Measurements from ENCODE around the gene INPP5B.
"Not testable (repeated sequence)": the region's sequence is repeated elsewhere in the genome, so short reads cannot be mapped to it uniquely, and the experiment has no call there.

INPP5B gene

GRCh38 chr1:37978541-37978940 lies 31.7 kb upstream of the INPP5B start:
- no peak for DNase-seq (ENCODE audit: low read depth)
- in situ Hi-C loops (cut with HindIII; ENCODE audit: low sequenced_read_pairs), result no loop called here
- no peak overlapping the region for H3K4me3 ChIP-seq (ENCODE audit: low read depth, low read length)
- no peak for TF ChIP-seq CTCF (IDR thresholded peaks at IDR 0.05; ENCODE audit: low read depth, low read length, missing control alignments)

GRCh38 chr1:37975083-37975482 lies 28.2 kb upstream of the INPP5B start:
- H3K4me3 ChIP-seq (ENCODE audit: low read depth, low read length); in situ Hi-C loops (cut with HindIII; ENCODE audit: low sequenced_read_pairs): not testable (repeated sequence)
- TF ChIP-seq CTCF (IDR thresholded peaks at IDR 0.05; ENCODE audit: low read depth, low read length, missing control alignments), result peak; percentile 59
- DNase-seq (ENCODE audit: low read depth), result peak; percentile 45

GRCh38 chr1:37974567-37974966 lies 27.7 kb upstream of the INPP5B start:
- no peak overlapping the region for H3K4me3 ChIP-seq (ENCODE audit: low read depth, low read length)
- TF ChIP-seq CTCF (IDR thresholded peaks at IDR 0.05; ENCODE audit: low read depth, low read length, missing control alignments), result no peak

GRCh38 chr1:37973684-37974083 lies 26.8 kb upstream of the INPP5B start:
- in situ Hi-C loops (cut with HindIII; ENCODE audit: low sequenced_read_pairs); H3K4me3 ChIP-seq (ENCODE audit: low read depth, low read length); DNase-seq (ENCODE audit: low read depth): not testable (repeated sequence)

More at GRCh38 chr1:37974567-37974966, 27.7 kb upstream of the INPP5B start:
- in situ Hi-C loops (cut with HindIII; ENCODE audit: low sequenced_read_pairs), result no loop called here
- DNase-seq (ENCODE audit: low read depth), result no peak

- DNase-seq (ENCODE audit: low read depth), result no peak
- no peak for TF ChIP-seq CTCF (IDR thresholded peaks at IDR 0.05; ENCODE audit: low read depth, low read length, missing control alignments)
- in situ Hi-C loops (cut with HindIII; ENCODE audit: low sequenced_read_pairs), result no loop called here
- H3K4me3 ChIP-seq (ENCODE audit: low read depth, low read length), result no peak overlapping the region
Measured at GRCh38 chr1:37965301-37965700, 18.4 kb upstream of the INPP5B start.

- in situ Hi-C loops (cut with HindIII; ENCODE audit: low sequenced_read_pairs); H3K4me3 ChIP-seq (ENCODE audit: low read depth, low read length); DNase-seq (ENCODE audit: low read depth): not testable (repeated sequence)
Measured at GRCh38 chr1:37964106-37964505, 17.3 kb upstream of the INPP5B start.

- TF ChIP-seq CTCF (IDR thresholded peaks at IDR 0.05; ENCODE audit: low read depth, low read length, missing control alignments), result no peak
- peak; percentile 44 for DNase-seq (ENCODE audit: low read depth)
- H3K4me3 ChIP-seq (ENCODE audit: low read depth, low read length), result no peak overlapping the region
- in situ Hi-C loops (cut with HindIII; ENCODE audit: low sequenced_read_pairs), result no loop called here
Measured at GRCh38 chr1:37958690-37959089, 11.8 kb upstream of the INPP5B start.

GRCh38 chr1:37955685-37956084 lies 8.8 kb upstream of the INPP5B start:
- no peak overlapping the region for H3K4me3 ChIP-seq (ENCODE audit: low read depth, low read length)
- no peak for DNase-seq (ENCODE audit: low read depth)
- in situ Hi-C loops (cut with HindIII; ENCODE audit: low sequenced_read_pairs), result no loop called here
- TF ChIP-seq CTCF (IDR thresholded peaks at IDR 0.05; ENCODE audit: low read depth, low read length, missing control alignments), result no peak
